Measurements from ENCODE around the gene DIP2B.

GRCh38 chr12:50776749-50777728 lies 272.3 kb downstream of the DIP2B start:
- TF ChIP-seq EZH2 (IDR thresholded peaks at IDR 0.05; ENCODE audit: low read length, missing control alignments) (no peak), CTCF (conservative IDR thresholded peaks at IDR 0.05 in 1 of 2, IDR thresholded peaks at IDR 0.05 in 1 of 2; ENCODE audit: low read depth in 1 of 2, low read length in 2 of 2) (no peak)
